ENCODE results near the gene CLBA1. TPM values are rescaled to one million over a fixed set of nuclear protein-coding genes. Genes with fewer than 3 reads are reported as not detected.

Gene CLBA1
- total RNA-seq, 4 donors from 2014 or later = 0.71 to 4.0 (median 3.3) TPM

DNA sequence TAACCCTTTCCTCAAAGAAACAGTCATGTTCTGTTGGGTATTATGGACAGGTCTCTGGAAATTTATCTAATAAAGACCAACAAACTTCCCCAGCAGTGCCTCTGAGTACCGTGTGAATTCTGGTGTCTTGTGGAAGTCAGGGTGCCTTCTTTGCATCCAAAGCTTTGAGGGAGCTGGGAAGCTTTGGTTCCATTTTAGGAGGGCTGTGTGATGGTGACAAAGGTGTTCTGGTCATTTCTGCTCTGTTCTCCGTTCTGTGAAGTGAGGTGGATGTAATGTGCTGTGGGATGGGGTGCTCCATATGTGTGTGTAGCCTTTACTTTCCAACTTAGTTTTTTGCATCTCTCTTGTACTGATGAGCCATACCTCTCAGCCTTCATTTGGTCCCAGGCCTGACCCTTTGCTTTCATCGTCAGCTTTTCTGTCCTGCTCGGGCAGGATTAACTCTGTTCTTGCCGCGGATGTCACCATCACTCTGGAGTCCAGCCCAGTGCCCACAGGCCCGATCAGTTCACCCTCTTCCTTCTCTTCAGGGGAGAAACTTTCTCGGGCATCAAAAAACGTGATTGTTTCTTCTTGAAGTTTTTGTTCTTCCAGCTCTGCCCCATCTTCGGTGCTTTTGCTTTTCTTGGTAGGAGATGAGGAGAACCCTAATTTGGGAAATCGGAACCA, 47.8 kb upstream of the CLBA1 start:
- Histone ChIP-seq H3K4me1 (peaks cover 0 to 2% of the 10 kb centered on the region in 2 donors), H3K36me3 (no peaks in the 10 kb centered on the region), H3K9me3 (no peaks in the 10 kb centered on the region), H3K27ac (no peak overlapping the region), H3K27me3 (peaks cover 0 to 15% (median 3%) of the 10 kb centered on the region in 3 donors), H3K4me3 (no peak overlapping the region)
- no peak for ATAC-seq
- TF ChIP-seq POLR2A (IDR thresholded peaks at IDR 0.05) = no peak
- TF ChIP-seq, protein P1, sequence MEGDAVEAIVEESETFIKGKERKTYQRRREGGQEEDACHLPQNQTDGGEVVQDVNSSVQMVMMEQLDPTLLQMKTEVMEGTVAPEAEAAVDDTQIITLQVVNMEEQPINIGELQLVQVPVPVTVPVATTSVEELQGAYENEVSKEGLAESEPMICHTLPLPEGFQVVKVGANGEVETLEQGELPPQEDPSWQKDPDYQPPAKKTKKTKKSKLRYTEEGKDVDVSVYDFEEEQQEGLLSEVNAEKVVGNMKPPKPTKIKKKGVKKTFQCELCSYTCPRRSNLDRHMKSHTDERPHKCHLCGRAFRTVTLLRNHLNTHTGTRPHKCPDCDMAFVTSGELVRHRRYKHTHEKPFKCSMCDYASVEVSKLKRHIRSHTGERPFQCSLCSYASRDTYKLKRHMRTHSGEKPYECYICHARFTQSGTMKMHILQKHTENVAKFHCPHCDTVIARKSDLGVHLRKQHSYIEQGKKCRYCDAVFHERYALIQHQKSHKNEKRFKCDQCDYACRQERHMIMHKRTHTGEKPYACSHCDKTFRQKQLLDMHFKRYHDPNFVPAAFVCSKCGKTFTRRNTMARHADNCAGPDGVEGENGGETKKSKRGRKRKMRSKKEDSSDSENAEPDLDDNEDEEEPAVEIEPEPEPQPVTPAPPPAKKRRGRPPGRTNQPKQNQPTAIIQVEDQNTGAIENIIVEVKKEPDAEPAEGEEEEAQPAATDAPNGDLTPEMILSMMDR (IDR thresholded peaks at IDR 0.05 in 4 of 5, conservative IDR thresholded peaks at IDR 0.05 in 1 of 5) = no peak
- DNase-seq = no peak
- in situ Hi-C loops (cut with MboI; ENCODE audit: low sequenced_read_pairs in 4 of 4) = no loop called here
- intact Hi-C loops (cut with DNase I; ENCODE audit: low total_unique reads) = no loop called here

DNA sequence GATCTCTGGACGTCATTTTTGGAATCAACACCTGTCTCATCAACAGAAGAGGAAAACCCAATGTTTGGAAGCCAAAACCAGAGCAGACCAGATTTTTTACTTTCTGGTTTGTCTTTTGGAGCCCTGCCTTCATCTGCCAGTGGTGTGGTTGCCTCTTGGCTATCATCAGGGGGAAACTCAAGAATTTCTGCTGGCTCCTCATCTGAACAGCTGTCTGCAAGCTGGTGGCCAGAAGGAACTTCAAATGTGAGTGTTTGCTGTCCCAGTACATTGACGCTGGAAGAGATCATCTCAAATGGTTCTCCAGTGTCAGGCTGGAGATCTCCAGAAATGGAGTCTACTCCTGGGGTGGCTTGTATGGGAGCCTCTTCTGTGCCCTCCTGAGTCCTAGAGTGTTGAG, 47.2 kb upstream of the CLBA1 start:
- no peaks in the 10 kb centered on the region for H3K36me3 ChIP-seq
- H3K27me3 ChIP-seq = peaks cover 0 to 15% (median 0%) of the 10 kb centered on the region in 3 donors
- no peak overlapping the region for H3K4me3 ChIP-seq
- no peaks in the 10 kb centered on the region for H3K4me1 ChIP-seq
- no peak for ATAC-seq
- in situ Hi-C loops (cut with MboI; ENCODE audit: low sequenced_read_pairs in 4 of 4) = no loop called here
- intact Hi-C loops (cut with DNase I; ENCODE audit: low total_unique reads) = no loop called here
- TF ChIP-seq POLR2A (IDR thresholded peaks at IDR 0.05) = no peak
- TF ChIP-seq, protein P1 (IDR thresholded peaks at IDR 0.05 in 4 of 5, conservative IDR thresholded peaks at IDR 0.05 in 1 of 5) = no peak
- no peaks in the 10 kb centered on the region for H3K9me3 ChIP-seq
- DNase-seq = no peak
- H3K27ac ChIP-seq = no peak overlapping the region

DNA sequence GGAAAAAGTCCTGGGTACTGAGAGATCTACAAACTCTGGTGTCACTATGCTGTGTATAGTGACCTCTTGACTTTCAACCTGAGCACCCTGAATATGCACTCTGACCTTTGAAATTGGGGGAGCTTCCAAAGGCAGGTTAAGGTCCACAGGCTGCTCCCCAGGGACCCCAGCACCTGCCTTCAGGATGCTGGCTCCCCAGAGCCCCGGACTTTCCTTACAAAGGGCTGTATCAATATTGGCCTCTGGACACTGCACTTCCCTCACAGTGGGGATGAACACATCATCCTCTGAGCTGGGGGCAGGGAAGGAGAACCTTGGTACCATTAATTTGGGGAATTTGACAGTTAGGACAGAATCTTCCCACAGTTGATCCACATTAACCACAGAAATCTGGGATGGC, 46.6 kb upstream of the CLBA1 start:
- in situ Hi-C loops (cut with MboI; ENCODE audit: low sequenced_read_pairs in 4 of 4) = no loop called here
- no peak for ATAC-seq
- Histone ChIP-seq H3K9me3 (no peaks in the 10 kb centered on the region), H3K27me3 (peaks cover 0 to 15% (median 0%) of the 10 kb centered on the region in 3 donors), H3K4me3 (no peak overlapping the region), H3K36me3 (no peaks in the 10 kb centered on the region), H3K27ac (no peak overlapping the region), H3K4me1 (no peaks in the 10 kb centered on the region)
- DNase-seq = no peak
- intact Hi-C loops (cut with DNase I; ENCODE audit: low total_unique reads) = no loop called here
- no peak for TF ChIP-seq POLR2A (IDR thresholded peaks at IDR 0.05)
- TF ChIP-seq, protein P1 (IDR thresholded peaks at IDR 0.05 in 4 of 5, conservative IDR thresholded peaks at IDR 0.05 in 1 of 5) = no peak

DNA sequence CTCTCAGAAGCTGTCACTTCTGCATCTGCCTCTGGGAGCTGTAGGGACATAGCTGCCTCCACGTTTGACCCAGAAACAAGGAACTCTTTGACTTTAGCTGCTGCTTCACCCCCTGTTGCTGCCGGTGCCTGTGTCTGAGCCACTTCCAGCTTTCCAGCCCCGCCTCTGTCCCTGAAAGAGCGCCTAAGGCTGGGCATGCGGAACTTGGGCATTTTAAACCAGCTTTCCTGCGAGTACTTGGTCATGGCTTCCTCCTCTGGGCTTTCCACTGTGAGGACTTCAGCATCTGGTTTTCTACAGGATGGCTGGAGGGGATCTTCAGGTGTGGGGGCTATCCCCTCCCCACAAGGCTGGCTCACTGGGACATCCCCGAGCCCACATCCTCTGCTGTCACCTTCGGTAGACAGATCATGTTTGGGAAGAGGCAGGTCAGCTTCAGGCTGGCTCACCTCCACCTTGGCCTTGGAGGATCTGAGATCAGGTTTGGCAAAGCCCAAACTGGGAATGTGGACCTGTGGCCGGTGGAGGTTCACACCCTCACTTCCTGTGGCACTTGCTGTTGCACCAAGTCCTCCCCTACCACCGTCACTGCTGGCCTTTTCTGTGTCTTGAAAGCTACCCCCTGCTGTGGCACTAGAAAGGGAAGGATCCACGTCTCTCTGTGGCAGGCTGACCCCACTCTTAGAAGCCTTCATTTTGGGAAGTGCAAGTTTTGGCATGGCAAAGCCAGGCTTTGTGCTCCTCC, 45.8 kb upstream of the CLBA1 start:
- H3K27ac ChIP-seq = no peak overlapping the region
- H3K36me3 ChIP-seq = no peaks in the 10 kb centered on the region
- H3K4me3 ChIP-seq = no peak overlapping the region
- no peaks in the 10 kb centered on the region for H3K9me3 ChIP-seq
- intact Hi-C loops (cut with DNase I; ENCODE audit: low total_unique reads) = no loop called here
- ATAC-seq (no peak), DNase-seq (no peak)
- no peaks in the 10 kb centered on the region for H3K4me1 ChIP-seq
- in situ Hi-C loops (cut with MboI; ENCODE audit: low sequenced_read_pairs in 4 of 4) = no loop called here
- H3K27me3 ChIP-seq = peaks cover 0 to 14% (median 0%) of the 10 kb centered on the region in 3 donors
- no peak for TF ChIP-seq POLR2A (IDR thresholded peaks at IDR 0.05)
- TF ChIP-seq, protein P1 (IDR thresholded peaks at IDR 0.05 in 4 of 5, conservative IDR thresholded peaks at IDR 0.05 in 1 of 5) = no peak

Measured in gastrocnemius medialis (tissue), 4 donors.